ENCODE data around the gene TRMT61A. TPM values are rescaled to one million over a fixed set of nuclear protein-coding genes. Genes with fewer than 3 reads are reported as not detected.
A peak's percentile ranks its signal among the peaks of the same experiment; 100 is the strongest.

TRMT61A gene
- total RNA-seq, 1 donor from 2014 or later: 5.6 TPM

DNA sequence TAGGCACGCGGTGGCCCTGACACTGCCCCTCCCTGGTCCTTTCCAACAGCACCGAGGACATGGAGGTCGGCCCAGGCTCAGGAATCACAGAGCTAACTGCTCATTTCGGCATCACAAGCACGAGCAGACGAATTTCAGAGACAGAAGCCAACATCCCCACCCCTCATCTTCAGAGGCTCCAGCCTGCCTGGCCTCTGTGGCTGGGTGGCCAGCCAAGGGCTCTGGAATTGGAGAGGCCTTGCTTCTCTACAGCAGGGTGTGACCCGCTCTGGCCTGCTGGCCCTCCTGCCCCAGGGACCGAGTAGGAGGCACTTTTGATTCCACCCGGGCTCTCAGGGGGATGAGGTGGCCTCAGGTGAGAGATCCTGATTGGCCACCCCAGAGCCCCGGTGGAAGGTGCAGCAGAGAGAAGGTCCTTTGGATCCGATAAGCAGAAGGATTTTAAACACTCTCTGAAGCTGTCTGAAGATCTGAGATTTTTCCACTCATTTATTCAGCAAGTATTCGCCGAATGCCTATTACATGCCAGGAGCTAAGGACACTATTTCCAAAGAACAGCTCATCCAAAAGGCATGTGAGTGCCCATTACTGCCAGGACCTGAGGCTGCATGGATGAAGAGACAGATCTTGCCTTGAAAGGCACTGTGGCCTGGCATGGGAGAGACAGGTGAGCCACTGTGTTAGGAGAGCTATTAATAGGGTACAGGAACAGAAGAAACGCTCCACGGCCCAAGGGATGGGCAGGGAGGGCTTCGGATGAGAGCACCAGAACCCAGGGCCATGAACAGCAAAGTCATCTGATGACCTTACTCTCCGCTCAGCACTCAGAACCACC, 23.2 kb downstream of the TRMT61A start:
- peak; percentile 73 for DNase-seq (ENCODE audit: missing footprints)
- peak; percentile 62 for ATAC-seq
- intact Hi-C loops (cut with DNase I): no loop called here

DNA sequence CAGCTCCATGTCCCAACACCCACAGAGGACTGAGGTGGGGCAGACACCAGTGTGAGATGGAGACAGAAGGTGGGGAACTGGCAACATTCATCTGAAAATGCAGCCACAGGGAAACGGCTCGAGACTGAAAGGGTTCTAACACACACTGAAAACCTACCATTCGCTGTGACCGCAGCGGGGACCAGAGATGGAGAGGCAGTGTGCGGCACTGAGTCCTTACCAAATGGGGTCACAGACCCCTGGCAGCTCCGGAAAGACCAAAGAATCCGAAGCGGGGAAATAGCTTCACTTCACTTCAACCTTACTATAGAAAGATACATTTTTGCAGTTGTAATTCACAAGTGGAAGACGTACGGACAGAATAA, 23.8 kb downstream of the TRMT61A start:
- DNase-seq (ENCODE audit: missing footprints): no peak
- intact Hi-C loops (cut with DNase I): no loop called here
- ATAC-seq: no peak

DNA sequence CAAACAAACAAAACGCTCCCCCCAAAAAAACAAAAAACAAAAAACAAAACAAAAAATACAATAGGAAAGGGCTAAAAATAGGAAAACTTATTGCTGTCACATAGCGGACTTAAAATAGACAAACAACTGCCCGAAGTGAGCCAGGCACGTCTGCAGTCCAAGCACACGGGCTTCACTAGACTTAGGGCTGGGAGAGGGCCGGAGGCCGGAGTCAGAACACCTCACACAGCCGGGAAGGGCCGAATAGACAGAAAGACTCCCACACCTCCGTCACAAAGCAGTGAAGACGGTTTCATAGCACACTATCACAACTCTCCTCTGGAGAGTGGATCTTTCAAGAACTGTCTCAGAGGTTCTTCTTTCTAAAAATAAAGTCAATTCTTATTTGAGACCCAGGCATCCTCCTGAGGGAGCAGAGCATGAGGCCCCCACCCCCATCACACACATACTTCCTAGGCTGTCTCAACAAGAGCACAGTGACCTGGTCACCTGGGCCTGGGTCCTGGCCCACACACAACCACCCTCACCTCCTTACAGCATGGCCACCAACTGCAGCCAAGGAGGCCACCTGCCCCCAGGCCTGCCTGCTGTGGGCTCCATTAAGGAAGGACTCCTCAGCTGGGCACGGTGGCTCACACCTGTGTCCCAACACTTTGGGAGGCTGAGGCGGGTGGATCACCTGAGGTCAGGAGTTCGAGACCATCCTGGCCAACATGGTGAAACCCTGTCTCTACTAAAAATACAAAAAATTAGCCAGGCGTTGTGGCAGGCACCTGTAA, 26.8 kb downstream of the TRMT61A start:
- no peak for ATAC-seq
- intact Hi-C loops (cut with DNase I): no loop called here
- no peak for DNase-seq (ENCODE audit: missing footprints)

DNA sequence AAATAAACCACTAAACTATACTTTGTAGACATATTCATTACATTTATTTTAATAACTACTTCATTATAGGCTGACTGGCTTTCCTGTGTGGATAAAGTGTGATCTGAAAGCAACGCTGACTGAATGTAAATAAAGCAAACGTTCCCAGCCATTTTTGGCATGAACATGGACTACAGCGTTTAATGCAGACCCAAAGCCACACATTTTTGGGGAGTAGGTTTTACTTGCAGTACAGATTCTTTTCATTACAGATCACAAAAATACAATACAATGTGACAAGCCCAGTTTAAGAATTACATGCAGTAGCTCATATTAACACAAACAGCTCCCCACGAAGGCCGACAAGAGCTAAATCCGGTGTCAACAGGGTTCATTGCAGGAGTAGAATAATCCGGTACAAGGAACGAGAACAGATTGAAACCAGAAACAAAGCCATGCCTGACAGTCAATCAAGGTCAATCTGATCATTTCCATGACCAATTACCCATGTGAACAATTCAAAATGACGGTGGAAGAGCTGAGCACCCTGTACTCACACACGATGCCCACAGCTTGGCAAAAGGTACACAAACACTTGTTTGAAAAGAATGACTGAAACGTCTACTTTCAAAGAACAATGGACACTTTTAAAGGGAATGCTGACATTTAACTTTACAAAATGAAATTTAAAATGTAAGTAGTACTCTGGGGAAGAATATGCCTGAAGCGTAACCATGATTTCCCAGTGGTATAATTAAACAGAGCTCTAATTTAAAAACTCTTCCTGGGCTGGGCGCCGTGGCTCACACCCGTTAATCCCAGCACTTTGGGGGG, 28.2 kb downstream of the TRMT61A start:
- DNase-seq (ENCODE audit: missing footprints) (no peak), ATAC-seq (no peak)
- intact Hi-C loops (cut with DNase I): no loop called here

DNA sequence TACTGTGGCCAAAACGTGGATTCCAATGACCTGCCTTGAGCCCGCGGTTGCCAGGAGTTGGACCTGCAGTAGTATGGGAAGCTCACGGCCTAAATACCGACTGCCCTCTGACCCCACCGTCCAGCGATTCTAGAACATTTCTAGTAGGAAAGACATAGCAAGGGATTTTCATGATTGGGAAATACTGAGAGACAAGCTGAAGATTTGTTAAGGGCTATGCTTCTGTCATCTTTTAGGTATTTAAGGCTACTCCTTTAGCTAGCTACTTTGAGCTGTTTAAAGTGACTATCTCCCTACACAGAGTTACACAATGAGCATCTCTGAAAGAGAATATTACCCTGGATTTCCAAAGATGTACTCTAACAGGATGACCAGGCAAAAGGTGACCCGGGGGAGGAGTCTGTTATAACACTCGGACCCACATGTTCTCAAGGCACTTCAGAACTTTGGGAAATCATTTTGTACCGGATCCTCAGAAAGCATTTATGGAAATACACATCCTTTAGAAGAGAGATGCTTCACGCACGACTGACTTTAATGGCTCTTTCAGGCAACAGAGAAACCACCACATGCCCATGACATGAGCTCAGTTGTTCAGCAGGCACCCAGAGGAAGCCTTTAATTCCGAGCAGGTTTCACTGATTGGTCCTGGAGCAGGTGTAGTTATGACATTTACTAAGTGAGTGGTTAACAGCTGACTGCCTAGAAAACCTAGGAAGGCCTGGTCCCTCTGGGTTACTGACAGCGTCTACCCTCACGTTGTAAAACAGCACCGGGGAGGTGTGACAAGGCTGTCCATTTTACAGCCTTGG, 29.3 kb downstream of the TRMT61A start:
- no peak for DNase-seq (ENCODE audit: missing footprints)
- no peak for ATAC-seq
- intact Hi-C loops (cut with DNase I): no loop called here

DNA sequence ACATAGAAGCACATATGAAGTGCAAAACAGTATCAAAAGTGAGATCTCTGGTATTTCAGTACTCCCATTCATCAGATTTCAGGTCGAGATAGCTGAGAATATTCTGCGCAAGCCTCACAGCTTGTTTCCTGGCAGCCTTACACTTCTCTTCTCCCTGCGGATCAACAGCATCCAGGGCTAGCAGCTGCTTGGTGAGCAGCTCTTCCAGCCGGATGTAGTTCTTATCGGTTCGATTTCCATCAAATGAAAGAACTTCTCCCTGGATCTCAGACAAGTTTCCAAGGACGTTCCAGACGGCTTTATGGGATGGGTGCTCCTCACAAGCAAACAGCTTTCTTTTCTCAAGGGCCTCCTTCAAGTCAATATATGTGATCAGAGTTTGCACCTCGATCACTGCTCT, 30.8 kb downstream of the TRMT61A start:
- ATAC-seq: no peak
- intact Hi-C loops (cut with DNase I): loop anchor here (10.0 kb wide), 1 partner anchor 155 kb away; the partner anchor contains the start of genes XRCC3 and ZFYVE21

DNA sequence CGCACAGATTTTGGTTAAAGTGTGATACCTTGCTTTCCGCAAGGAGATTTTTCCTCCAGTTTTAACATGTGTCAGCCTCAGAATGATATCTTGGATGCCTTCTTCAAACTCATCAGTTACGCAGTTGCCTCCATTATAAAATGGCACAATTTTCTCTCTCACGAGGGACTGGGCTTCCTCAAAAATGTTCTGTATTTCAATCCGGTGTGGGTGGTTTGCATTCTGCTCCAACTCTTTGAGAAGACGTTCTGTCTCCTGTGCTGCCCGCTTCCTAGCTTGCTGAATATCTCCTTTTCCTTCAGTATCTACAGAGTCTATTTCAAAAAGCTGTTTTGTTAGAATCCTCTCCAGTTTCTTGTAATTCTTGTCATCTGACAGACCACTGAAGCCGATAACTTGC, 31.7 kb downstream of the TRMT61A start:
- intact Hi-C loops (cut with DNase I): loop anchor here (10.0 kb wide), 1 partner anchor 154 kb away; the partner anchor contains the start of genes XRCC3 and ZFYVE21
- ATAC-seq (no peak), DNase-seq (ENCODE audit: missing footprints) (no peak)

More for the DNA sequence above, 30.8 kb downstream of the TRMT61A start:
- DNase-seq (ENCODE audit: missing footprints): no peak

DNA sequence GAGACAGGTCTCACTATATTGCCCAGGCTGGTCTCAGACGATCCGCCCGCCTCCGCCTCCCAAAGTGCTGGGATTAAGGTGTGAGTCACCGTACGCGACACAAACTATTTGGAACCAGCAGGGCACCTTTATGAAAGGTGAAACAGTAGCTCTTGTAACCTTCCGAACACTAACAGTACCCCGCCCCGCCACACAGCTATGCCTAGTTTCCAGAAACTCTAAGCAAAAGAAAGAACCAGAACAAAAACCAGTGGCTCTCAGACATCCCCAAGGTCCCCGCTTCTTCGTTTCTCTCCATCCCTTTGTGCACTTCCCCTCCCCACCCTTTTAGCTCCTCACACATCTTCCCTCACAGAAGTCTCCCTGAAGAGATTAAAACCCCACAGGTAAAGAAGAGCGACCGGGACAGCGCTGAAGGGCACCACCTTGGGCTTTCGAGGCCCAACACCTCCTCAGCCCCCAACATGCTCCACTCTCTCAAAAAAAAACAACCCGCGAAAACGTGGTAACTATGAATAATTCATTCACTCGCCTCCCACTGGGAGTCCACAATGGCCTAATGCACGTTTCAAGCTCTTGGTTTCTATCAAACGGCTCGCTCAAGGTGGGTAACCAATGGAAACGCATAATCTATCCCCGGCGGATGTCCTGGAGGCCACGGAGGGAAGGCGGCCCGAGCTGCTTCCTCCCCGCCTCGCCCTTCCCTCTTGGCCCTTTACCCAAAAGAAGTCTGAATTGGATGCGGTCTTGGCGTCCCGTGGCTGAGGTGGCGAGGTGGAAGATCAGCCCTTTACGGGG, 32.6 kb downstream of the TRMT61A start:
- DNase-seq (ENCODE audit: missing footprints) (no peak), ATAC-seq (peak; percentile 23)
- intact Hi-C loops (cut with DNase I): loop anchor here (10.0 kb wide), 1 partner anchor 153 kb away; the partner anchor contains the start of genes XRCC3 and ZFYVE21

DNA sequence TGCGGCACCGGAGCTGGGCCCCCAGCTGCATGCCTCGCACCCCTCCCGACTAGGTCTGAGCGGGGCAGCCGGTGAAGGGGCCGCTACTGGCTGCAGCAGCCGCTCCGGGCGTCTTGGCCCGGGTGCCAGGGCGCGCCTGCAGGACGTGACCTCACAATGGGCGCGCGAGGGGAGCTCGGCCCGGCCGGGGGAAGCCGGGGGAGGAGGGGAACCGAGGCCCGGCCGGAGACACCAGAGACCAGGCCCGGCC, 33.1 kb downstream of the TRMT61A start:
- intact Hi-C loops (cut with DNase I): loop anchor here (10.0 kb wide), 1 partner anchor 153 kb away; the partner anchor contains the start of genes XRCC3 and ZFYVE21
- ATAC-seq (no peak), DNase-seq (ENCODE audit: missing footprints) (no peak)

DNA sequence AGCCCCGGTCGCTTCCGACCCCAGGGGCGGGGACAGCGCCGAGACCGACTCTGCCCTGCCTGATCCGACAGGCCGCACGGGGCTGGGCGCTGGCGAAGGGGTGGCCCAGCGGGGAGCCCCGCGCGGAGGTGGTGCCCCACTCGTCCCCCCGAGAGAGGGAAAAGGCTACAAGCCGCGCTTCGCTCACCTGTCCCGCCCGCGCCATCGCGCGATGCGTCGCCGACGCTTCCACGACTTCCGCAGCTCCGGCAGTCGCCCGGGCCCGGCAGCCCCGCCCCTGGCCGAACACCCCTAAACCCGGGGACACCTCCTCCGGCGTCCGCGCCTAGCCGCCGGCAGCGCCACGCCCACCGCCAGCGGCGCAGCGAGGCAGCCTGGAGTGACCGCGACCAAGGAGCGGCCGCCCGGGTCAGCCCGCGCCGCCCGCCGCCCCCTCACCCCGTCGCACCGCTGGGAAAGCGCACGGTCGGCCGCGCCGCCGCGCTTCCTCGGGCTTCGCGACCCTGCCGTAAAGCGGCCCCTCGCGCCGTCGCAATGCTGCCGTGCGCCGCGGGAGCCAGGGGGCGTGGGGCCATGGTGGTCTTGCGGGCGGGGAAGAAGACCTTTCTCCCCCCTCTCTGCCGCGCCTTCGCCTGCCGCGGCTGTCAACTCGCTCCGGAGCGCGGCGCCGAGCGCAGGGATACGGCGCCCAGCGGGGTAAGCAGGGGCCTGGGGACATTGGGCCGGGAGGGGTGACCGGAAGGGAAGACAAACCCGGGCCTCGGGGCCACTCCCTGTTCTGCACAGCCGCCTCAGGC, 33.6 kb downstream of the TRMT61A start, which contains the start of the genes BAG5 and COA8:
Gene BAG5, minus strand, starts transcription at position 229 of the 797 bp plus-strand sequence. CDS start 1,493 bp downstream, outside the sequence.
Gene COA8, plus strand, starts transcription at position 532 of the 797 bp plus-strand sequence. Its CDS starts 42 bp downstream, at position 574.
- intact Hi-C loops (cut with DNase I): loop anchor here (10.0 kb wide), 1 partner anchor 152 kb away; the partner anchor contains the start of genes XRCC3 and ZFYVE21
- ATAC-seq (peak; percentile 82), DNase-seq (ENCODE audit: missing footprints) (peak; percentile 95)

DNA sequence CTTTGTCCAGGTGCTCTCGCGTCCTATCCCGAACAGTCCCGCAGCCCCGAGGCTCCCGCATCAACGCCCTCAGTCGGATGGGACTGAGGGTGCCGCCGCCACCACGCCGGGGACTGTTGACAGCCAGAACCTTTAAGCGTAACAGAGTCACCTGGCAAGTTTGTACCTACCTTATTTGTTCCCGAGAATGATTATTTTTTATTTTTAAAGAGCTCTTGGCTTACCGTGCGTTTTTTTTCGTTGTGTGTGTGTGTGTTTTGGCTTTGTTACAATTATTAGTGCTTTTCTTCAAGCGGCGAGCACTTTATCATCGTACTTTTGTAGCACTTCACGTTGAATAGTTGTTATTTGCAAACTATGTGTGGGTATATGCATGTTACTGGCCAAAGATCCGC, 34.2 kb downstream of the TRMT61A start:
- intact Hi-C loops (cut with DNase I): loop anchor here (10.0 kb wide), 1 partner anchor 152 kb away; the partner anchor contains the start of genes XRCC3 and ZFYVE21
- ATAC-seq: no peak
- no peak for DNase-seq (ENCODE audit: missing footprints)

DNA sequence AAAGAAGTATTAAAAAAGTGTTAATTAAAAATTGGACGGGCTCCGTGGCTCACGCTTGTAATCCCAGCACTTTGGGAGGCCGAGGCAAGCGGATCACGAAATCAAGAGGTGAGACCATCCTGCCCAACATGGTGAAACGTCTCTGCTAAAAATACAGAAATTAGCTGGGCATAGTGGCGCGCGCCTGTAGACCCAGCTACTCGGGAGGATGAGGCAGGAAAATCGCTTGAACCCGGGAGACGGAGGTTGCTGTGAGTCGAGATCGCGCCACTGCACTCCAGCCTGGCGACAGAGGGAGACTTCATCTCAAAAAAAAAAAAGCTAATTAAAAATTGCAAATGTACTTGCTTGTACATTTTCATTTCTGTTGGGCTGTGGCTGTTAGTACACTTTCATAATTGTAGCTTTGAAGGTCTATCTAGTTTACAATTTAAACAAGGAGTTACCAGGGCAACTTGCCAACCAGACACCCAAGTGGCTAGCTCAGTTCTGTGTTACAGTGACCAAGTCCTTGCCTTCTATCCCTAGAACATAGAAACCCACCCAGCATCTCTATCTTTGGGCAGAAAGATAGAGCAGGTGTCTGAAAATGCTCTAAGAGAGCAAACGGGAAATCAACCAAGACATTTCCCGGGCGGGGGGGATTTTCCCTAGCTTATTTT, 35.0 kb downstream of the TRMT61A start:
- DNase-seq (ENCODE audit: missing footprints) (no peak), ATAC-seq (no peak)
- intact Hi-C loops (cut with DNase I): loop anchor here (10.0 kb wide), 1 partner anchor 151 kb away; the partner anchor contains the start of genes XRCC3 and ZFYVE21

DNA sequence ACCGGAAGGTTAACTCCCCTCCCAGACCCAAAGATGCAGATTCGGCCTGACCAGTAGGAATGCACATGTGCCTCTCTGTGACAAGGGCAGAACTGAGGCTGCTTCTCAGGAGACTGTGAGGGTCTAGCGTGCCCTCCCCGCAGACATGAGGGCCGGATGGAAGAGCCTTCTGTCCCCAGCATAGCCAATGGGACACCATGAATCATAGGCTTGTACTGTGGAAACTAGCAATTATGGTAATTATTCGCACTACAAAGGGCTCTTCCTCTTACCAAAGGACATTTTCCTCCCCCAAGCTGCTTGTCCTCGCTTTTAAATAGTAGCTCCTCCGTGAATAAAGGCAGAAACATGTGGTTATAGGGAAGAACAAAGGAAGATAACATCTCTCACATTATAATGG, 40.0 kb downstream of the TRMT61A start:
- no peak for DNase-seq (ENCODE audit: missing footprints)
- ATAC-seq: no peak
- intact Hi-C loops (cut with DNase I): loop anchor here (10.0 kb wide), 1 partner anchor 146 kb away; the partner anchor contains the start of genes XRCC3 and ZFYVE21

DNA sequence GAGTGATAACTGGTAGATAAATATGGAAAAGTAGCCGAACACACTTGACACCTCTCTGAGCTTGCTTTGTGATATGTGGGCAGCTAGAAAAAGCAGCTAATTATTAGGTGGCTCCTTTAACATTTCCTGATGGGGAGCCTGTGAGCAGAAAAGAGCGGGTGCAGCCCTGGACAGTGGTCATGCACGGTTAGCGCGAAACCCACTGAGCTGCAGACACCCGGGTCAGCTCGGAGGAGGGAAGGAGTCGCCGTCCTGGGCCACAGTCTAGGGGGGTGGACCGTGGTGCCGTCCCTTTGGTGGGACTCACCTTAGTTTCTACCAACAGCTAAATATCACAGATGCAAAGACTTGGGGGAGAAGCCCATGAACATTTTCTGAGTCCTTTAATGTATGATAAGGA, 40.4 kb downstream of the TRMT61A start:
- ATAC-seq (no peak), DNase-seq (ENCODE audit: missing footprints) (no peak)
- intact Hi-C loops (cut with DNase I): loop anchor here (10.0 kb wide), 1 partner anchor 145 kb away; the partner anchor contains the start of genes XRCC3 and ZFYVE21

DNA sequence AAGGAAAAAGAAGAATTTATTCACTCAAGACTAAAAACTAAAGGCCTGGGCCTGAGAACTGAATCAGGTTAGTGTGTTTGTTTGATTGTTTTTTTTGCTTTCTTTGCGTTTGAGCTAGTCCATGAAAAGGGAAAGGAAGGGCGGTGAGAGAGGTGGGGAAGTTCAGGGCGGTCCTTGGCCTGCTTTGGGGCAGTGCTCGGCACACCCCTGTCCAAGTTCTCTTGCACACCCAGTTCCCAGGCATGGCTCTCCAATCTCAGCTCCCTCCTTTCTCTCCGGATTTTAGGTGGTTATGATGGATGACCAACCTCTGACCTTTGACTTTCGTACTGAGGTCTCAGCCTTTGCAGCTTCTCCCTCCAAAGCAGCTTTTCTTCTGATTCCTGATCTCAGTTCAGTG, 45.1 kb downstream of the TRMT61A start:
- ATAC-seq (no peak), DNase-seq (ENCODE audit: missing footprints) (peak; percentile 50)
- intact Hi-C loops (cut with DNase I): loop anchor here (5.0 kb wide), 1 partner anchor 408 kb away; no protein-coding TSS in a partner anchor
